ENCODE data around the gene PVALEF. TPM values are rescaled to one million over a fixed set of nuclear protein-coding genes. Genes with fewer than 3 reads are reported as not detected.

Gene PVALEF
- total and polyA plus RNA-seq, 2 of the 13 experiments (the other 11 are each of a cell fraction or from before 2014, with no cell fraction given), result 0.18 TPM

- no peak for TF ChIP-seq NCOA2 (CRISPR knock-in tag; IDR thresholded peaks at IDR 0.05)
- 0 out of 2 replicates have a peak, but pooled peaks have one; percentile 18 for TF ChIP-seq ZMYM4 (CRISPR knock-in tag; IDR thresholded peaks at IDR 0.05)
- 0 out of 2 replicates have a peak, but pooled peaks have one; percentile 3 for TF ChIP-seq RXRA (CRISPR knock-in tag; IDR thresholded peaks at IDR 0.05)
- TF ChIP-seq SP140L (CRISPR knock-in tag; IDR thresholded peaks at IDR 0.05; ENCODE audit: borderline replicate concordance), result no peak
- TF ChIP-seq MTF2 (CRISPR knock-in tag; IDR thresholded peaks at IDR 0.05; ENCODE audit: borderline replicate concordance), result no peak
- TF ChIP-seq MEIS2 (CRISPR knock-in tag; IDR thresholded peaks at IDR 0.05), result no peak
- TF ChIP-seq NONO (IDR thresholded peaks at IDR 0.05), result no peak
- no peak for TF ChIP-seq NONO (CRISPR knock-in tag; conservative IDR thresholded peaks at IDR 0.05)
- TF ChIP-seq ZSCAN5A (CRISPR knock-in tag; IDR thresholded peaks at IDR 0.05; ENCODE audit: borderline replicate concordance), result no peak
- TF ChIP-seq ZNF558 (CRISPR knock-in tag; IDR thresholded peaks at IDR 0.05; ENCODE audit: borderline replicate concordance), result no peak
- no peak for TF ChIP-seq ZNF562 (CRISPR knock-in tag; IDR thresholded peaks at IDR 0.05; ENCODE audit: borderline replicate concordance)
- no peak for TF ChIP-seq ZNF652 (CRISPR knock-in tag; IDR thresholded peaks at IDR 0.05; ENCODE audit: borderline replicate concordance, low read depth)
- TF ChIP-seq NFIC (IDR thresholded peaks at IDR 0.05; ENCODE audit: low read length), result no peak
- no peak for TF ChIP-seq HIC2 (CRISPR knock-in tag; IDR thresholded peaks at IDR 0.05; ENCODE audit: low read depth)
- TF ChIP-seq HDAC1 (CRISPR knock-in tag; IDR thresholded peaks at IDR 0.05), result 0 out of 2 replicates have a peak, but pooled peaks have one; percentile 11
- no peak for TF ChIP-seq LCORL (IDR thresholded peaks at IDR 0.05)
- 0 out of 2 replicates have a peak, but pooled peaks have one; percentile 3 for TF ChIP-seq LCORL (CRISPR knock-in tag; IDR thresholded peaks at IDR 0.05)
- TF ChIP-seq RELA (CRISPR knock-in tag; IDR thresholded peaks at IDR 0.05), result no peak
- no peak for TF ChIP-seq PHF20 (CRISPR knock-in tag; IDR thresholded peaks at IDR 0.05)
- no peak for TF ChIP-seq MXI1 (IDR thresholded peaks at IDR 0.05; ENCODE audit: borderline replicate concordance, low read depth, low read length)
- no peak for TF ChIP-seq ZNF260 (CRISPR knock-in tag; IDR thresholded peaks at IDR 0.05; ENCODE audit: borderline replicate concordance, low read depth)
- TF ChIP-seq ZNF280B (CRISPR knock-in tag; IDR thresholded peaks at IDR 0.05; ENCODE audit: borderline replicate concordance), result 0 out of 2 replicates have a peak, but pooled peaks have one; percentile 11
- TF ChIP-seq MIXL1 (CRISPR knock-in tag; IDR thresholded peaks at IDR 0.05), result no peak
- no peak for TF ChIP-seq DZIP1 (CRISPR knock-in tag; IDR thresholded peaks at IDR 0.05)
- TF ChIP-seq MBNL3 (CRISPR knock-in tag; conservative IDR thresholded peaks at IDR 0.05), result no peak
- TF ChIP-seq NFE2L1 (CRISPR knock-in tag; IDR thresholded peaks at IDR 0.05; ENCODE audit: borderline replicate concordance), result no peak
- no peak for TF ChIP-seq ZNF468 (CRISPR knock-in tag; IDR thresholded peaks at IDR 0.05)
Measured at GRCh38 chr17:81143200-81143527, 22.1 kb upstream of the PVALEF start (continued).
